ENCODE results near the gene NT5DC1.
A peak's percentile ranks its signal among the peaks of the same experiment; 100 is the strongest.

NT5DC1 gene

GRCh38 chr6:116192786-116193185, 92.1 kb downstream of the NT5DC1 start:
- H3K79me2 ChIP-seq (ENCODE audit: low read length) = no peaks in the 10 kb centered on the region
- no peaks in the 10 kb centered on the region; the same call in 1 of the 2 replicates for H4K20me1 ChIP-seq (ENCODE audit: insufficient read depth, low read length)
- no peak overlapping the region for H3K9ac ChIP-seq (ENCODE audit: low read length)
- H3K4me2 ChIP-seq (ENCODE audit: low read depth, low read length) = no peak overlapping the region
- H3K27ac ChIP-seq (ENCODE audit: low read length) = no peak overlapping the region
- no peak for DNase-seq
- H3K36me3 ChIP-seq (replicated peaks; ENCODE audit: insufficient read depth, low read length) = no peaks in the 10 kb centered on the region
- H3F3A ChIP-seq (ENCODE audit: insufficient read depth, low read length) = no peaks in the 10 kb centered on the region
- no peaks in the 10 kb centered on the region for H3K4me1 ChIP-seq (ENCODE audit: low read length)
- no peaks in the 10 kb centered on the region for H3K9me2 ChIP-seq (replicated peaks; ENCODE audit: insufficient read depth, low read length)
- no peak overlapping the region for H3K4me3 ChIP-seq (ENCODE audit: low read length)
- no peak overlapping the region for H2AFZ ChIP-seq (ENCODE audit: low read length)
- no peaks in the 10 kb centered on the region for H3K9me3 ChIP-seq (replicated peaks; ENCODE audit: insufficient read depth, low read length)
- no peaks in the 10 kb centered on the region for H3K27me3 ChIP-seq (replicated peaks; ENCODE audit: insufficient read depth, low read length)
- TF ChIP-seq CTCF (IDR thresholded peaks at IDR 0.05; ENCODE audit: low read length) (no peak), EZH2 (optimal IDR thresholded peaks at IDR 0.05; ENCODE audit: low read depth, low read length) (no peak), EZH2phosphoT487 (IDR thresholded peaks at IDR 0.05; ENCODE audit: low read length) (no peak)

- H3K9me3 ChIP-seq (replicated peaks; ENCODE audit: insufficient read depth, low read length) = no peaks in the 10 kb centered on the region
- H3K79me2 ChIP-seq (ENCODE audit: low read length) = no peaks in the 10 kb centered on the region
- no peak overlapping the region for H3K9ac ChIP-seq (ENCODE audit: low read length)
- H3F3A ChIP-seq (ENCODE audit: insufficient read depth, low read length) = peaks cover 5% of the 10 kb centered on the region; the same call in 1 of the 2 replicates
- H4K20me1 ChIP-seq (ENCODE audit: insufficient read depth, low read length) = no peaks in the 10 kb centered on the region; the same call in 1 of the 2 replicates
- H3K27me3 ChIP-seq (replicated peaks; ENCODE audit: insufficient read depth, low read length) = no peaks in the 10 kb centered on the region
- H3K4me2 ChIP-seq (ENCODE audit: low read depth, low read length) = no peak overlapping the region
- H3K4me1 ChIP-seq (ENCODE audit: low read length) = peaks cover 13% of the 10 kb centered on the region
- no peak for DNase-seq
- TF ChIP-seq EZH2 (optimal IDR thresholded peaks at IDR 0.05; ENCODE audit: low read depth, low read length) (no peak), EZH2phosphoT487 (IDR thresholded peaks at IDR 0.05; ENCODE audit: low read length) (no peak), CTCF (IDR thresholded peaks at IDR 0.05; ENCODE audit: low read length) (no peak)
- H3K4me3 ChIP-seq (ENCODE audit: low read length) = no peak overlapping the region
- H3K36me3 ChIP-seq (replicated peaks; ENCODE audit: insufficient read depth, low read length) = no peaks in the 10 kb centered on the region
- no peak overlapping the region for H3K27ac ChIP-seq (ENCODE audit: low read length)
- no peaks in the 10 kb centered on the region for H3K9me2 ChIP-seq (replicated peaks; ENCODE audit: insufficient read depth, low read length)
- H2AFZ ChIP-seq (ENCODE audit: low read length) = no peak overlapping the region
Measured at GRCh38 chr6:116196841-116197240, 96.2 kb downstream of the NT5DC1 start.

GRCh38 chr6:116200619-116201249, 100.1 kb downstream of the NT5DC1 start:
- no peak for TF ChIP-seq CTCF (IDR thresholded peaks at IDR 0.05; ENCODE audit: low read length)
- no peak for TF ChIP-seq EZH2 (optimal IDR thresholded peaks at IDR 0.05; ENCODE audit: low read depth, low read length)
- no peak overlapping the region for H2AFZ ChIP-seq (ENCODE audit: low read length)
- no peaks in the 10 kb centered on the region for H3K79me2 ChIP-seq (ENCODE audit: low read length)

More at GRCh38 chr6:116200619-116201249, 100.1 kb downstream of the NT5DC1 start:
- Histone ChIP-seq H3K36me3 (replicated peaks; ENCODE audit: insufficient read depth, low read length) (no peaks in the 10 kb centered on the region), H3K27me3 (replicated peaks; ENCODE audit: insufficient read depth, low read length) (no peaks in the 10 kb centered on the region), H3K4me3 (ENCODE audit: low read length) (no peak overlapping the region), H3K9me2 (replicated peaks; ENCODE audit: insufficient read depth, low read length) (no peaks in the 10 kb centered on the region), H3K9ac (ENCODE audit: low read length) (no peak overlapping the region), H3F3A (ENCODE audit: insufficient read depth, low read length) (peaks cover 22% of the 10 kb centered on the region), H3K4me1 (ENCODE audit: low read length) (peaks cover 42% of the 10 kb centered on the region), H3K9me3 (replicated peaks; ENCODE audit: insufficient read depth, low read length) (no peaks in the 10 kb centered on the region), H4K20me1 (ENCODE audit: insufficient read depth, low read length) (no peaks in the 10 kb centered on the region), H3K4me2 (ENCODE audit: low read depth, low read length) (peak overlapping the region; percentile 30; the same call in 1 of the 2 replicates), H3K27ac (ENCODE audit: low read length) (no peak overlapping the region)
- DNase-seq = no peak
